HG03066 (cell line): ENCODE measurements around the gene SLC6A1.
"Not testable (repeated sequence)": the region's sequence is repeated elsewhere in the genome, so short reads cannot be mapped to it uniquely, and the experiment has no call there.

Experiments
- ATAC-seq: cut with Tn5 transposase; IDR thresholded peaks from one replicate; pipeline ENCODE4 v1.9.1; 2021; ENCODE audit warnings: low read depth; ENCODE audit not compliant: unreplicated experiment

SLC6A1 gene

DNA sequence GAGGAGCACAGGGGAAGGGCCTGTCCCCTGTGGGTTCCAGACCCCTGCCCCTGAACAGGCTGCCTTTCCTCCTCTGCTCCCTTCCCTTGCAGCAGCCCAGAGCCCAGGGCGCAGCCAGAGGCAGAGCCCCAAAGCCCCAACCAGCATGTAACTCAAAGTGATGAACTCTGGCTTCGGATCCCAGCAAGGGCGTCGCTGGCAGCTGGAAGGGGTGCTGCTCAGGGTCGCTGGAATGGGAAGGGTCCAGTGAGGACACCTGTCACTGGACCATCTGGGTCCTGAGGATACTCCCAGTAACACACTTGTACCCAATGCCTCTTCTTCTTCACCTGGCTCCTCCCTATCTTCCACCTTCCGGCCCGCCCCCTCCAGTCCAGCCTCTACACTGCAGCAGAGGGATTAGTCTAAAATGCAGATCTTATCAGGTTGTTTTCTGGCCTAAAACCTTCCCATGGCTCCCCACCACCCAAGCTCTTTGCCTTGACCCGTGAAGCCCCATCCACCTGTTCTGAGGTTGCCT, 64.0 kb downstream of the SLC6A1 start:
- no peak for ATAC-seq

DNA sequence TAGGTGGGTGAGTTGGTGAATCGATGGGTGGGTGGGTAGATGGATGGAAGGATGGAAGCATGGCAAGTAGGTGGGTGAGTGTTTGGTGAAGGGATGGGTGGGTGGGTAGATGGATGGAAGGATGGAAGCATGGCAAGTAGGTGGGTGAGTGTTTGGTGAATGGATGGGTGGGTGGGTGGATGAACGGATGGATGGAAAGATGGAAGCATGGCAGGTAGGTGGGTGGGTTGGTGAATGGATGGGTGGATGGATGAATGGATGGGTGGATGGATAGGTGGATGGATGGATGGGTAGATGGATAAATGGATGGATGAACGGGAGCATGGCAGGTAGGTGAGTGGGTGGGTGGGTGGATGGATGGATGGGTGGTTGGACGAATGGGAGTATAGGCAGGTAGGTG, 65.1 kb downstream of the SLC6A1 start:
- ATAC-seq, result no peak

DNA sequence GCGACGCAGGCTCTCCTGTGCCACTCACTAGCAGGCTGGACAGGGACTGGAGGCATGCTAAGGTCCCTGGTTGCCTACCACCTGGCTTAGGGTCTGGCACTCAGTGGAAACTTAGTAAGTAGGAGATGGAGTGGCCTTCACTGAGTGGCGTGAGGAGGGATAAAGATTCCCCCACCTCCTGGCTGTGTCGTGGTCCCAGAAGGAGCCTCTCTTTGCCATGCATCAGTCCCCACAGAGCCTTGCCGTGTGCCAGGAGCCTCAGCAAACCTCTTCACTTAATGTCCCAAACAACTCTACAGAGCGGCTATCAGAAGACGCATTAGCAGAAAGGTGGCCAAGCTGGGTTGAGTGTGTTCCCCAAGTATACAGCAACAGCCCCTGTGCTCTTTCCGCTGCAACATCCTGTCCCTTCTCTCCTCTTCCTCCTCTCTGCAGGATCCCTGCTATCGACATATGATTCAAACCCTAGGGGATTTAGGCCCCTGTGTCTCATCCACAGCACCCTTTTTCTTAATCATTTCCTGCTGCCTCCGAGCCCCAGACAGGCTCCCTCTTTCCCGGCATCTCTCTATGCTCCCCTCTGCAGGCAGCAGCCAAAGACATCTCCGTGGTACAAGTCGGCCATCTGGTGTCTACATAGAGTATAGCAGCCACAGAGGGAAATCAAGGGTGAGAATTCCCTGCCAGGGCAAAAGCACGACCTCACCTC, 66.7 kb downstream of the SLC6A1 start:
- peak; percentile 54 for ATAC-seq

DNA sequence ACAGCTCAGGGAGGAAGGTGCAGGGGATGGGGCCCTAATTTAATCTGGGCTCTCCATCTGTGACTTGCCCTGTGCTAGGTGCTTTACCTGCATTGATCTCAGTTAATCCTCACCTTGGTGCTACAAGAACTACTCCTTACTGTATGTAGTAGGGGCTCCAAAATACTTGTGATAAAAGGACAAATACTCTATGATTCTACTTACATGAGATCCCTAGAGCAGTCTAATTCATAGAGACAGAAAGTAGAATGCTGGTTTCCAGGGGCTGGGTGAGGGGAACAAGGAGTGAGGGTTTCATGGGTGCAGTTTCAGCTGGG, 67.2 kb downstream of the SLC6A1 start:
- ATAC-seq, result no peak

DNA sequence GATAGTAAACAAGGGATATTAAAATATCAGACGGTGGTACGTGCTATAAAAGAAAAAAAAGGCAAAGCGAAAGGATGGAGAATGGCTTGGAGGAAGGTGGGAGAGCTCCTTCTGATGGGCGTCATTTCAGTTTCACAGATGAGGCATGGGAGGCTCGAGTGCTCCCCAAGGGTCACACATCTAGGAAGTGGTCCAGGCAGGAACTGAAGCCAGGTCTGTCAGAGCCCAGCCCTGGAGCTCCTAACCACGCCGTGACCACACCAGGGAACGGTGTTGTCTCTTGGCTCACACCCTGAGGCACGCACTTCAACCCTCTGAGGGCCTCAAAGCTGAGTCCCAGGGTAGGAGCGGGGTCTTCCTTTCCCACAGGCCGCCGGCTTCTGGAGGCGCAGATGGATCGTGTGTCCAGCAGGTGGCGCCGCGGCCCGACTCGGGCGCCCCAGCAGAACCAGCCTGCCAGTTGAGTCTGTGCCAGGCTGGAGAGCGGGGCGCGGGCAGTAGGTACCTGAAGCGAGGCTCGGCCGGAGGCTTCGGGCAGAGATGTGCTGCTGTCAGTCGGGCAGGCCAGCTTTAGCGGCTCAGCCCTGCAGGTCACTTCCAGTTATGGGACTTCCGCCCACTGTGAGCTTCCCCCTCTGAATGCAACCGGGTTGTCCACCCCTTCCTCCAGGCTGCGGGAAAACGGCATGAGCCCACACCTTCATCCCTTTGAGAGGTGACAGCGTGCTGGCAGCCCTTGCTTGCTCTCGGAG, 68.1 kb downstream of the SLC6A1 start:
- ATAC-seq, result no peak

DNA sequence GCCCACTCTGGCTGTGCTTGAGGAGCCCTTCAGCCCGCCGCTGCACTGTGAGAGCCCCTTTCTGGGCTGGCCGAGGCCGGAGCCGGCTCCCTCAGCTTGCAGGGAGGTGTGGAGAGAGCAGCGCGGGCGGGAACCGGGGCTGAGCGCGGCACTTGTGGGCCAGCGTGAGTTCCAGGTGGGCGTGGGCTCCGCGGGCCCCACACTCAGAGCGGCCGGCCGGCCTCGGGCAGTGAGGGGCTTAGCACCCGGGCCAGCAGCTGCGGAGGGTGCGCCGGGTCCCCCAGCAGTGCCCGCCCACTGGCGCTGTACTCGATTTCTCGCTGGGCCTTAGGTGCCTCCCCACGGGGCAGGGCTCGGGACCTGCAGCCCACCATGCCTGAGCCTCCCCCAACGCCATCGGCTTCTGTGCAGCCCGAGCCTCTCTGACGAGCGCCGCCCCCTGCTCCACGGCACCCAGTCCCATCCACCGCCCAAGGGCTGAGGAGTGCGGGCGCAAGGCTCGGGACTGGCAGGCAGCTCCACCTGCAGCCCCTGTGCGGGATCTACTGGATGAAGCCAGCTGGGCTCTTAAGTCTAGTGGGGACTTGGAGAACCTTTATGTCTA, 68.8 kb downstream of the SLC6A1 start:
- not testable (repeated sequence) for ATAC-seq

DNA sequence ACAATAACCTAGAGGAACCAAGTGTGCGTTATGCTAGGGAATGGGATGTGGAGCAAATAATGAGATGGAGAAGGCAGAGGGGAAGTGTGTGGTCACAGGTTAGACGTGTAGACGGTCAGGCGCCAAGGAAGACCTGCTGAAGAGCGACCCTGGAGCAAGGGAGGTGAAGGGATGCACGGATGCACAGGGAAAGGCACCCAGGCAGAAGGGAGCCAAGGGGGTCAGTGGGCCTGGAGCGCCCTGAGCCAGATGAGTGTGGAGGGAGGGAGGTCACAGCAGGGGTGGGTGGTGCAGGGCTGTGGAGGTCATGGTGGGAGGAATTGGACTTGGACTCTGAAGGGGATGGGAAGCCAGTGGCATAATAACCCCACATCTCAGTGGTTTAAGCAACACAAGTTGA, 70.2 kb downstream of the SLC6A1 start:
- no peak for ATAC-seq

DNA sequence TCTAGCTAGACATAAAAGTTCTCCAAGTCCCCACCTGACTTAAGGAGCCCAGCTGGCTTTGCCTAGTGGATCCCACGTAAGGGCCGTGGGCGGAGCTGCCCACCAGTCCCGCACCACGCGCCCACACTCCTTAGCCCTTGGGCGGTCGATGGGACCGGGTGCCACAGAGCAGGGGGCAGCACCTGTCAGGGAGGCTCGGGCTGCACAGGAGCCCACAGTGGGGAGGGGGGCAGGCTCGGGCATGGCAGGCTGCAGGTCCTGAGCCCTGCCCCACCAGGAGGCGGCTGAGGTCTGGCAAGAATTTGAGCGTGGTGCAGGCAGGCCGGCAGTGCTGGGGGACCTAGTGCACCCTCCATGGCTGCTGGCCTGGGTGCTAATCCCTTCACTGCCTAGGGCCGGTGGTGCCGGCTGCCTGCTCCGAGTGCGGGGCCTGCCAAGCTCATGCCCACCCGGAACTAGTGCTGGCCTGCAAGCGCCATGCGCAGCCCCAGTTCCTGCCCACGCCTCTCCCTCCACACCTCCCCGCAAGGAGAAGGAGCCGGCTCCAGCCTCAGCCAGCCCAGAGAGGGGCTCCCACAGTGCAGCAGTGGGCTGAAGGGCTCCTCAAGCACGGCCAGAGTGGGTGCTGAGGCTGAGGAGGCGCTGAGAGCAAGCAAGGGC, 78.7 kb downstream of the SLC6A1 start:
- ATAC-seq, result no peak

DNA sequence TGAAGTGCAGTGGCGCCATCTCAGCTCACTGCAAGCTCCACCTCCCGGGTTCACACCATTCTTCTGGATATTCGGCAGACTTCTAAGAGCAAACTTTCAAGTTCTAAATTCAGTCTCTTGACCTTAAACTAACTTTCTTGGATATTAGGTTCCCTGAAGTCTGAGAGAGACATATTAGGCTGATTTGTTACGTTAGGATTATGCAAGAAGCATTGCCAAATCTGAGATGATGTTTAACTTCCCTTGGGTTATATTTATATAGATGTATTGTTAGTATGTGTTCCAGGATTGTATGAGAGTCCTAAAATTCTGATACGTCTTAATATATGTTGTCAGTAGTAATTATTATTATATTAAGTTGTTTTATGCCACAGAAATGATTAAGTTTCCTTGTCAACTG, 80.1 kb downstream of the SLC6A1 start:
- no peak for ATAC-seq

DNA sequence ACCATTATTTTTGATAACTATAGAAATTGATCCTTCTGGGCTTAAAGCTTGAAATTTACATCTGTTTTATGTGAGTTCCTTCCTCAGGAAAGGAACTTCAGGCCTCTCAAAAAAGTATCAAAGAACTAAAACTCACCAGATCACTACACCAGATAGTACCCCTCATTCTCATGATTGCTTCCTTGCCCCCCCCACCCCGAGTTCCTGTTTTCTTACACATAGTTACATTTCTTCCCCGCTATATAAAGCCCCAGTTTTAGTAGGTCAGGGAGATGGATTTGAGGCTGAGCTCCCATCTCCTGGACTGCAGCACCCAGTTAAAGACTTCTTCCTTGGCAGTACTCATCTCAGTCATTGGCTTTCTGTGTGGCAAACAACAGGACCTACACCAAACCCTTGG, 81.5 kb downstream of the SLC6A1 start:
- no peak for ATAC-seq

DNA sequence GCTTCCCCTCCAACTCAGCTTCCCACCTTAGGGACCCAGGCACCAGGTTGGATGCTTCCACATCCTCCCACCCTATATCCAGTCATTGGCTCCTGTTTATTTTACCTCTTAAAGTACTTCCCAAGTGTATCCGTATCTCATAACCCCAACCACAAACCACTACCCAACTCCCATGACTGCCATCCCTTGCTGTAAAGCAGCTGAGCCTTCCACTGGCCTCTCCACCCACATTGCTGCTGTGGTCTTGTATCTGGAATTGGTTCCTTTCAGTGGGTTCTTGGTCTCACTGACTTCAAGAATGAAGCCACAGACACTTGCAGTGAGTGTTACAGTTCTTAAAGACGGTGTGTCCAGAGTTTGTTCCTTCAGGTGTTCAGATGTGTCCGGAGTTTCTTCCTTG, 81.9 kb downstream of the SLC6A1 start:
- ATAC-seq, result no peak

DNA sequence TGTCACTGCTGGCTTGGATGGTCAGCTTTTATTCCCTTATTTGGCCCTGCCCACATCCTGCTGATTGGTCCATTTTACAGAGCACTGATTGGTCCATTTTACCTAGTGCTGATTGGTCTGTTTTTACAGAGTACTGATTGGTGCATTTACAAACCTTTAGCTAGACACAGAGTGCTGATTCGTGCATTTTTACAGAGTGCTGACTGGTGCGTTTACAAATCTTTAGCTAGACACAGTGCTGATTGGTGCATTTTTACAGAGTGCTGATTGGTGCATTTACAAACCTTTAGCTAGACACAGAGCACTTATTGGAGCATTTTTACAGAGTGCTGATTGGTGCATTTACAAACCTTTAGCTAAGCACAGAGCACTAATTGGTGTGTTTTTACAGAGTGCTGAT, 82.6 kb downstream of the SLC6A1 start:
- ATAC-seq, result not testable (repeated sequence)

DNA sequence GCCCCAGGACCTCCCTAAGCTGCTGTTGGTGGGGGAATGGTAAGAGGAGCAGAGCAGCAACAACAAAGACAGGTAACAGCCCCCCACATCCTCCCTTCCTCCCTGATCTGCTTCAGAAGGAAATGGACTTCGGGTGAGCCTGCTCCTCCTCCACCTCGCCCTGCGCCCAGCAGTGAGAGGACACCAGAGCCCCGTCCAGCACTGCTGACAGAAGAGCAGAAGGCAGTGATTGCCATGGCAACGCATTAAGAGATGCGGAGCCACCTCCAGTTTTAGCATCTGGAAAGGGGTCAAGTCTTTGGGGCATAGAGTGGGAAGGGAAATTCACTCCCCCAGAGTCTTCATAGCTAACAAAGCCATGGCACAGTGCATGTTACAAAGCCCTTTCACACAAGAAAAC, 84.2 kb downstream of the SLC6A1 start:
- ATAC-seq, result no peak

DNA sequence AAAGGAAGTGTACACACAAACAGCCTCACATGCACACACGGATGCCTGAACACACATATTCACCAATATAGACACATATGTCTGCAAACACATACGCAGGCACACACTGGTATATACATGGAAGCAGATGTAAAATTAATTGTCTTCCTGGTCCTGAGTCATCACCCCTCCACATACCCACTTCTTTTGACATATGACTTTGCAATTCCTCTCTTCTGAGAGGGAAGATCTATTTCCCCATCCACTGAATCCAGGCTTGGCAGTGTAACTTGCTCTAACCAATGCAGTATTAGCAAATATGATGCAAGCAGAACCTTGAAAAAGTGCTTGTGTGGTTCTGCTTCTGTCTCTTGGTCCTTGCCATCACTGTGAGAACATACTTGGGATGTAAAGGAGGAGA, 84.9 kb downstream of the SLC6A1 start:
- ATAC-seq, result no peak

DNA sequence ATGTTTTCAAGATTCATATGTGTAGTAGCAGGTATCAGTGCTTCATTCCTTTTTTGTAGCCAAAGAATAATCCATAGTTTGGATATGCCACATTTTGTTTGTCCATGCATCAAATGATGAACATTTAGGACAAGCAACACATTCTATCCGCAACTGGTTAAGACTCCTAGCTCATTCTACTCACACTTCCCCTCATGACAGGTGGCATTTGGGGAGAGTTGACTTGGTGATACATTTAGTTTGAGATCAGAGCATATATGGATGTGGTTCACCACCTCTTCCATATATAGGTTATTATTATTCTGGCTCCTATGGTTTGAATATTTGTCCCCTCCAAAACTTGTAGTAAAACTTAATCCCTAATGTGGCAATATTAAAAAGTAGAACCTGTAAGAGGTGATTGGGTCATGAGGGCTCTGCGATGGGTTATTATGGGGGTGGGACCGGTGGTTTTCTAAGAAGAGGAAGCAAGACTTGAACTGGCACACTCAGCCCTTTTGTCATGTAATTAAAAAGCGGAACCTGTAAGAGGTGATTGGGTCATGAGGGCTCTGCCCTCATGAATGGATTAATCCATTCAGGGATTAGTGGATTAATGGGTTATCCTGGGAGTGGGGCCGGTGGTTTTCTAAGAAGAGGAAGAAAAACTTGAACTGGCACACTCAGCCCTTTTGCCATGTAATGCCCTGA, 86.4 kb downstream of the SLC6A1 start:
- no peak for ATAC-seq

DNA sequence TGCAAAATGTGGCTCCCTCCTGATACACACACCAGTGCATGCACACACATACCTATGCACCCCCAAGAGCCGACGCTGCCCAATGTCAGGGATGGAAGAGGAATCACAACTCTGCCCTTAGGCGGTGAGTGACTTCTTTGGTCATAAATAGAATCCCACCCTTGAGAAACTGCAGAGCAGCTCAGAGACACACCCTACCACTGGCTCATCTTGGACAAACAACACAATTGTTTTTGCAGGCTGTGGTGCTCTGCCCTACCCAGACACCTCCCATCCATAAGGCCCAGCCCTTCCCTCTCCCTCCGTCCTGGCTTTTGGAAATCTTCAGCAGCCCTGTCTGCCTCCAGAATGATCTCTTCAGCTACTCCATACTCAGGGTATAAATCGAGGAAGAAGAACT, 87.9 kb downstream of the SLC6A1 start:
- ATAC-seq, result no peak

DNA sequence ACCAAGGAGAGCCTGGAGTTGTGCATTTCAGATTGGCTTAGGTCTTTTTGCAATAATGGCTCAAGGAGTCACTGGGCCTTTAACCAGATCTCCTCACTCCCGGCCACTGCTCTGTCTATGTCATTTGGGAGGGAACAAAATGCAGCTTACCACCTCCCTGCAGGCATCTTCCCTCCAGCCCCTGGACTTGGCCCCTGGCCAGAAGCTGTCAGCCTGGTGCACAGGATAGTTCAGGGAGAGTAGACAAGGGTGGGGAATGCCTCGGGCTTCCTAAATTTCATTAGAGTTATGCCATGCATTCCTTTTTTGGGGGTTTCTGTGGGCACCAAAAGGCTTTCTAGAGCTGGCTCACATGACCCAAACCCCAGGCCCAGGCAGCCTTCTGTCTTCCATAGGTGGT, 91.5 kb downstream of the SLC6A1 start:
- no peak for ATAC-seq

DNA sequence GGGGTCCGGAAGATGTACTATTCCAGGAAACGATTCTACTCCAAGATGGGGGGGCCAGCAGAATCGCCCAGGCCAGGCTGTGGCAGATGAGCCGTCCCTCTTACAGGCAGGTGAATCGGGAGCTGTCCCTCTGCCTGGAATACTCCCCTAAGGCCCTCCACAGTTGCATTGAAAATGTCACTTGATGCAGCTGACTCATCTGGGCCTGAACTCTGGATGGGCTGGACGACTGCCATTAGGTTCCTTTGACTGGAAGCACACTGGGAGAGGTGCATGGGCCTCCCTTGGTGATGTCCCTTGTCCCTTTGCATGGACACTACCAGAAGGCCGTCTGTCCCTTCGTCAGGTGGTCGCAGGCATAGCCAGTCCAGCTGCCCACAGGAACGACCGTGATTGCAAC, 92.1 kb downstream of the SLC6A1 start:
- no peak for ATAC-seq

DNA sequence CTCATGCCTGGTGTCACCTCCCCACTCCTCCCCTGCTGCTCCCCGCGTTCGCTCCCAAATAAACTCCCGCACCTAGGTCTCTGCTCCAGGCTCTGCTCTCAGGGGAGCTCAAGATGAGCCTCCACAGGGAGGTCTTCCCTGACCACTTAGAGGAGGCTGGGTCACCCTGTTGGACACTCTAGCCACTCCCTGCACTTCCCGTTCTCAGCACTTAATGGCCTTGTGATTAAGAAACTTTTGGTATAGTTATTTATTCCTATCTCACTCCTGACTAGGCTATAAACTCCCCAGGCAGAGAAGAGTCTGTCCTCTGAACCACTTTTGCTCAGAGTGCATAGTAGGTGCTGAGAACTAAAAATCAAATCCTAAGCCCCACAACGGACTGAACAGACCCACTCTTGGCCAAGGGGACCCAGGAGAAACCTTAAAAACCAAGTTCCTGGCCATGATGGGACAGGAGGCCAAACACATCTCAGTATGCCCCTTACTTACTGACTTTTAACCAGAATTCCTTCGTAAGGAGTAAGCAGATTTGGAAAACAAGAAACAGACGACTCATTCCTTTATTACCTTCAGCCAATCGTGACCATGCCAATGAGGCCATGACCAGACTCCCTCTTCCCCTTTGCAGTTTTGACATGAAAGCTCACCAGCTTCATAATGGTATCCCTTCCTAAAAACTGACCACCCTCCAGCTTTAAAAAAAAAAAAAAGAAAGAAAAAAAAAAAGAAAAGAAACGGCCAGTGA, 92.7 kb downstream of the SLC6A1 start:
- no peak for ATAC-seq

DNA sequence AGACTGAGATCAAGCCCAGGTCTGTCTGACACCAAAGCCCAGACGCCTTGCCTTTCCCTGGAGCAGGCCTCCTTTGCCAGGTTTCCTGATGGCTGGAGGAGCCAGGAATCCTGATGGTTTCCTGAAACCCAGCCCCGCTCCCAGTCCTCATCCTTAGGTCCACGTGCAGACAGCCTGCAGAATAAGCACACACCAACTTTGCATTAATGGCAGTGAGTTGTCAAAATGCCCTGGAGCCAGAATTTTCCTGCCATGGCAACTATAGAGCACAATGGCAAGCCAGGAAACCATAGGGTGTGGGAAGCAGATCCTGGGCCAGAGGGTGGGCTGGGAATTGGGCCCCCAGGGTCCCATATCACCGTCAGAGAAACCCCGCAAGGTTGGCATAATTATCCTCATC, 94.3 kb downstream of the SLC6A1 start:
- no peak for ATAC-seq
